Measurements from ENCODE around the gene CREB3.

DNA sequence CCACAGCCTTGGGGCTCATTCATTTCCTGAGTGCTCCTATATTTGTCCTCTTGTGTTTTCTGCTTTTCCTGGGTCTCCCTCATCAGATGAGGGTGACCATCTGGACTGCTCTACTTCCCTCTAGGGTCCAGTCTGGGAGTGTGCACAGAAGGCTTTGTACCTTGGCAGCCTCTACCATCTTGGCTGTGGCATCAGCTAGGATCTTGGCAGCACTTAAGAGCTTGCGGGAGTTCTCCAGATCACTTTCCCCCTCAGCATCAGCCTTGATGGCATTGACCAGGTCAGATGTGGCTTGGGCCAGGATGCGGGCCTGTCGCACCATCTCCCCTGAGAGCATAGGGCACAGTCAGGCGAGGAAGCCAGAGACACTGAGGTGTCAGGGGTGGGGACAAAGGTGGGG lies 16.2 kb upstream of the CREB3 start:
- TF ChIP-seq CTCF (conservative IDR thresholded peaks at IDR 0.05; ENCODE audit: low read length) (peak; percentile 18; the same call in 1 of the 2 replicates), EZH2phosphoT487 (IDR thresholded peaks at IDR 0.05; ENCODE audit: borderline replicate concordance) (no peak)

All from Loucy (cell line).